Transverse colon (tissue), 3 donors: ENCODE measurements around the gene DDX27.

ENCODE experiments used
- POLR2A ChIP-seq: fragments of 450-650 bp; IDR thresholded peaks from one replicate; pipeline ENCODE4 v1.6.1; 2016; ENCODE audit warnings: antibody characterized with exemption, mild to moderate bottlenecking, moderate library complexity
- TF ChIP-seq, protein P1 (sequence below), 5 experiments: fragments of 200-600 bp in 3 of 5; fragments of 450-650 bp in 2 of 5; sonication (generic) in 3 of 5; IDR thresholded peaks; 1 replicate in 2 of 5; 2 replicates in 3 of 5; pipeline ENCODE4 v1.5.1; 2016 to 2017; ENCODE audit warnings: antibody characterized with exemption in 5 of 5, inconsistent platforms in 3 of 5, mild to moderate bottlenecking in 2 of 5, moderate library complexity in 1 of 5

- TF ChIP-seq, protein P1, sequence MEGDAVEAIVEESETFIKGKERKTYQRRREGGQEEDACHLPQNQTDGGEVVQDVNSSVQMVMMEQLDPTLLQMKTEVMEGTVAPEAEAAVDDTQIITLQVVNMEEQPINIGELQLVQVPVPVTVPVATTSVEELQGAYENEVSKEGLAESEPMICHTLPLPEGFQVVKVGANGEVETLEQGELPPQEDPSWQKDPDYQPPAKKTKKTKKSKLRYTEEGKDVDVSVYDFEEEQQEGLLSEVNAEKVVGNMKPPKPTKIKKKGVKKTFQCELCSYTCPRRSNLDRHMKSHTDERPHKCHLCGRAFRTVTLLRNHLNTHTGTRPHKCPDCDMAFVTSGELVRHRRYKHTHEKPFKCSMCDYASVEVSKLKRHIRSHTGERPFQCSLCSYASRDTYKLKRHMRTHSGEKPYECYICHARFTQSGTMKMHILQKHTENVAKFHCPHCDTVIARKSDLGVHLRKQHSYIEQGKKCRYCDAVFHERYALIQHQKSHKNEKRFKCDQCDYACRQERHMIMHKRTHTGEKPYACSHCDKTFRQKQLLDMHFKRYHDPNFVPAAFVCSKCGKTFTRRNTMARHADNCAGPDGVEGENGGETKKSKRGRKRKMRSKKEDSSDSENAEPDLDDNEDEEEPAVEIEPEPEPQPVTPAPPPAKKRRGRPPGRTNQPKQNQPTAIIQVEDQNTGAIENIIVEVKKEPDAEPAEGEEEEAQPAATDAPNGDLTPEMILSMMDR (IDR thresholded peaks at IDR 0.05): no peak
- TF ChIP-seq POLR2A: no peak
These were observed 49.7 kb upstream of the DDX27 start for GRCh38 chr20:49169547-49169946.
